SH-SY5Y (cell line): ENCODE measurements around the gene S100PBP.

Experiments used
- GATA2 ChIP-seq: IDR thresholded peaks from 2 replicates; pipeline ENCODE4 v1.6.1; 2011; ENCODE audit warnings: mild to moderate bottlenecking, low read depth, low read length
- GATA3 ChIP-seq: IDR thresholded peaks from 2 replicates; pipeline ENCODE4 v1.6.1; 2011; ENCODE audit warnings: low read depth, mild to moderate bottlenecking, low read length, moderate library complexity

DNA sequence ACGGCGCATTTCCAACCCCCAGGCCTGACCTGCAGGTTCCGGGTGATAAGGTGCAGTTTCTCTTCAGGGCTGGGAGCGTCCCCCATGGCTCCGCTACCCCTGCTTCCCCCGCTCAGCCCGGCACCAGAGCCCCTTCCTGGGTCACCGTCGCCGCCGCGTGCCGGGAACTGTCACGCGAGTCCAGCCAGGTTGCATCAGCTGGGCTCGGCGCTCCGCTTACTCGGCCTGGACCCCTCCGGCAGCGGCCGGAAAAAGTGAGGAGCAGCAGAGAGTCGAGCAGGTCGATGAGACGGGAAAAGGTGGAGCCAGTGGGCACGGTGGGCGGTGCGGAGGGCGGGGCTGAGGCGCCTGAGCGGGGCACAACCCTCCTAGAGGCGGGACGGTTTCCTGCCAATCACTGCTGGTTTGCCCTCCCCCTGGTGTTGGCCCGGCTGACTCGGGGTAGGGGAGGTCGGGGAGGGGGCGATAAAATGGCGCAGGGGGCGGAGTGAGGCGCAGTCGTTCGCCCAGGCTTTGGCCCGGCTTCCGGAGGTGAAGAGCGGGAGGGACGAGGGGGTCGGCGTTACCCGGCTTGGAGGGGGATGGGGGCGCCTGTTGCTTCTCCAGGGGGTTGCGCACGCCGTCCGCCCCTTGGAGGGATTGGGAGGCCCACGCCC, at the start of gene S100PBP, which contains the start of gene YARS1:
- TF ChIP-seq GATA2 (no peak), GATA3 (no peak)
